SK-N-SH (cell line): ENCODE results near the gene MGAT1. TPM values are rescaled to one million over a fixed set of nuclear protein-coding genes. Genes with fewer than 3 reads are reported as not detected.

Source experiments
- CTCF ChIA-PET: fragments of 300-600, 350-600 bp; formaldehyde crosslinking; extraction: SDS; loops from one replicate; lab custom pipeline; 2021; lab: Yijun Ruan, JAX
- POLR2A ChIA-PET: fragments of 350-600 bp; sonication (Branson Sonifier 250); formaldehyde crosslinking; extraction: SDS; loops from one replicate; lab custom pipeline; 2020; ENCODE audit warnings: antibody characterized with exemption, inconsistent platforms; lab: Yijun Ruan, JAX
- DNase-seq: peaks from one replicate; pipeline ENCODE4 v3.0.0; 2012
- H2AFZ ChIP-seq: fragments of 200-600 bp; sonication (generic); 2 replicates; pipeline ENCODE4 v1.8.1; 2016; ENCODE audit warnings: antibody characterized with exemption, mild to moderate bottlenecking, low read depth
- H3F3A ChIP-seq: fragments of 200-600 bp; sonication (generic); replicated peaks from 2 replicates; pipeline ENCODE3; 2016; ENCODE audit warnings: antibody characterized with exemption, mild to moderate bottlenecking; ENCODE audit not compliant: insufficient read depth
- H3K27ac ChIP-seq, 2 experiments: fragments of 200-500 bp in 1 of 2; fragments of 200-600 bp in 1 of 2; sonication (Bioruptor generic) in 1 of 2; sonication (generic), shearing (Covaris generic) in 1 of 2; 2 replicates each; pipeline versions ENCODE4 v1.5.1 to v1.6.1; 2014 to 2016; ENCODE audit warnings: low read depth in 2 of 2, inconsistent platforms in 1 of 2, low read length in 1 of 2, mild to moderate bottlenecking in 1 of 2, mixed read lengths in 1 of 2
- H3K27me3 ChIP-seq: fragments of 200-600 bp; sonication (generic), shearing (Covaris generic); 2 replicates; pipeline ENCODE4 v1.6.1; 2016; ENCODE audit warnings: mixed run types; ENCODE audit not compliant: insufficient read depth
- H3K36me3 ChIP-seq, 2 experiments: fragments of 200-500 bp in 1 of 2; fragments of 200-600 bp in 1 of 2; sonication (Bioruptor generic) in 1 of 2; sonication (generic) in 1 of 2; replicated peaks in 1 of 2; 2 replicates each; pipeline versions ENCODE3 to v1.5.1; 2014 to 2016; ENCODE audit warnings: low read length in 1 of 2, mild to moderate bottlenecking in 1 of 2; ENCODE audit not compliant: insufficient read depth in 2 of 2, control insufficient read depth in 1 of 2
- H3K4me1 ChIP-seq, 2 experiments: fragments of 200-500 bp in 1 of 2; fragments of 200-600 bp in 1 of 2; sonication (Bioruptor generic) in 1 of 2; sonication (generic), shearing (Covaris generic) in 1 of 2; 2 replicates each; pipeline versions ENCODE4 v1.5.1 to v1.6.1; 2014 to 2016; ENCODE audit warnings: low read depth in 1 of 2, low read length in 1 of 2, mixed run types in 1 of 2; ENCODE audit not compliant: insufficient read depth in 2 of 2, control insufficient read depth in 1 of 2
- H3K4me2 ChIP-seq: fragments of 200-600 bp; sonication (generic), shearing (Covaris generic); 2 replicates; pipeline ENCODE4 v1.6.1; 2017; ENCODE audit warnings: mixed run types
- H3K4me3 ChIP-seq, 2 experiments: fragments of 200-500 bp in 1 of 2; fragments of 200-600 bp in 1 of 2; sonication (Bioruptor generic) in 1 of 2; sonication (generic), shearing (Covaris generic) in 1 of 2; 2 replicates each; pipeline versions ENCODE4 v1.5.1 to v1.8.1; 2014 to 2016; ENCODE audit warnings: low read depth in 2 of 2, inconsistent platforms in 1 of 2, low read length in 1 of 2, mild to moderate bottlenecking in 1 of 2, mixed read lengths in 1 of 2, moderate library complexity in 1 of 2
- H3K79me2 ChIP-seq: fragments of 200-600 bp; sonication (generic); 2 replicates; pipeline ENCODE4 v1.8.1; 2017; ENCODE audit warnings: mild to moderate bottlenecking; ENCODE audit not compliant: insufficient read depth
- H3K9ac ChIP-seq: fragments of 200-600 bp; sonication (generic); 2 replicates; pipeline ENCODE4 v1.6.1; 2017; ENCODE audit warnings: mixed run types
- H3K9me2 ChIP-seq: fragments of 200-600 bp; sonication (generic); 2 replicates; pipeline ENCODE4 v1.6.1; 2017; ENCODE audit warnings: mixed run types
- H3K9me3 ChIP-seq: fragments of 200-600 bp; sonication (generic); 2 replicates; pipeline ENCODE4 v1.6.1; 2017; ENCODE audit warnings: mixed run types, mild to moderate bottlenecking, moderate library complexity
- H4K20me1 ChIP-seq: fragments of 200-600 bp; sonication (generic); 2 replicates; pipeline ENCODE4 v1.6.1; 2017; ENCODE audit warnings: mild to moderate bottlenecking, mixed run types; ENCODE audit not compliant: insufficient read depth
- CHD2 ChIP-seq: fragments of 150-350 bp; IDR thresholded peaks from 2 replicates; pipeline ENCODE4 v1.6.1; 2018; ENCODE audit warnings: low read length; ENCODE audit not compliant: partially characterized antibody
- EZH2phosphoT487 ChIP-seq: fragments of 200-600 bp; sonication (generic); IDR thresholded peaks from 2 replicates; pipeline ENCODE4 v1.6.1; 2017; ENCODE audit warnings: low read depth, mixed run types, mild to moderate bottlenecking, antibody characterized with exemption, moderate library complexity, borderline replicate concordance
- GATA2 ChIP-seq: sonication (generic); formaldehyde crosslinking; IDR thresholded peaks from 2 replicates; pipeline ENCODE4 v1.5.0; 2020; ENCODE audit warnings: mild to moderate bottlenecking, missing genetic modification reagents
- MEF2A ChIP-seq: IDR thresholded peaks from 2 replicates; pipeline ENCODE4 v1.4.0; 2012; ENCODE audit warnings: low read depth, borderline replicate concordance
- MXI1 ChIP-seq: IDR thresholded peaks from 2 replicates; pipeline ENCODE4 v1.6.1; 2012; ENCODE audit warnings: mild to moderate bottlenecking, low read depth, low read length, improper control_type of control experiment
- NFIC ChIP-seq: IDR thresholded peaks from 2 replicates; pipeline ENCODE4 v1.4.0; 2012; ENCODE audit warnings: borderline replicate concordance
- NRF1 ChIP-seq: IDR thresholded peaks from 2 replicates; pipeline ENCODE4 v1.6.1; 2012; ENCODE audit warnings: low read depth, mild to moderate bottlenecking, low read length
- POLR2AphosphoS5 ChIP-seq: IDR thresholded peaks from 2 replicates; pipeline ENCODE4 v1.6.1; 2012; ENCODE audit warnings: low read depth, low read length
- RAD21 ChIP-seq: IDR thresholded peaks from 2 replicates; pipeline ENCODE4 v1.6.1; 2012; ENCODE audit warnings: mild to moderate bottlenecking, low read length
- TAF1 ChIP-seq: IDR thresholded peaks from 2 replicates; pipeline ENCODE4 v1.6.1; 2012; ENCODE audit warnings: low read depth, mild to moderate bottlenecking, low read length, moderate library complexity, borderline replicate concordance
- YY1 ChIP-seq: IDR thresholded peaks from 2 replicates; pipeline ENCODE4 v1.4.0; 2012; ENCODE audit warnings: low read depth, mild to moderate bottlenecking
- WGBS: methylation state at CpG from one replicate; pipeline ENCODE4 v1.1.6; 2017; ENCODE audit warnings: low lambda C conversion rate; 5-methylcytosine and 5-hydroxymethylcytosine counted together
- polyA plus RNA-seq, 3 experiments: library from polyadenylated mRNA; depleted of rRNA; stranded (reverse); fragments of >200 nt; gene quantifications; 2 replicates each; pipeline ENCODE4 v1.2.3, GENCODE V29; 2012
- TF ChIP-seq, protein P1 (sequence below): IDR thresholded peaks from 2 replicates; pipeline ENCODE4 v1.4.0; 2012; ENCODE audit warnings: low read depth, borderline replicate concordance
- TF ChIP-seq, protein P2 (sequence below): fragments of 200-600 bp; sonication (generic); IDR thresholded peaks from 2 replicates; pipeline ENCODE4 v1.6.1; 2017; ENCODE audit warnings: antibody characterized with exemption, mild to moderate bottlenecking, moderate library complexity
- TF ChIP-seq, protein P3 (sequence below): fragments of 150-350 bp; IDR thresholded peaks from 2 replicates; pipeline ENCODE4 v1.6.1; 2017; ENCODE audit warnings: antibody characterized with exemption, low read length, low read depth, borderline replicate concordance
- TF ChIP-seq, protein P4 (sequence below): IDR thresholded peaks from 2 replicates; pipeline ENCODE4 v1.6.1; 2012; ENCODE audit warnings: mild to moderate bottlenecking, low read depth, low read length, moderate library complexity
- TF ChIP-seq, protein P5 (sequence below): IDR thresholded peaks from 2 replicates; pipeline ENCODE4 v1.4.0; 2012; ENCODE audit warnings: low read depth

The MGAT1 gene
- polyA plus RNA-seq, 1 of the 3 experiments (the other 2 are of a cell fraction): 47.3 TPM

DNA sequence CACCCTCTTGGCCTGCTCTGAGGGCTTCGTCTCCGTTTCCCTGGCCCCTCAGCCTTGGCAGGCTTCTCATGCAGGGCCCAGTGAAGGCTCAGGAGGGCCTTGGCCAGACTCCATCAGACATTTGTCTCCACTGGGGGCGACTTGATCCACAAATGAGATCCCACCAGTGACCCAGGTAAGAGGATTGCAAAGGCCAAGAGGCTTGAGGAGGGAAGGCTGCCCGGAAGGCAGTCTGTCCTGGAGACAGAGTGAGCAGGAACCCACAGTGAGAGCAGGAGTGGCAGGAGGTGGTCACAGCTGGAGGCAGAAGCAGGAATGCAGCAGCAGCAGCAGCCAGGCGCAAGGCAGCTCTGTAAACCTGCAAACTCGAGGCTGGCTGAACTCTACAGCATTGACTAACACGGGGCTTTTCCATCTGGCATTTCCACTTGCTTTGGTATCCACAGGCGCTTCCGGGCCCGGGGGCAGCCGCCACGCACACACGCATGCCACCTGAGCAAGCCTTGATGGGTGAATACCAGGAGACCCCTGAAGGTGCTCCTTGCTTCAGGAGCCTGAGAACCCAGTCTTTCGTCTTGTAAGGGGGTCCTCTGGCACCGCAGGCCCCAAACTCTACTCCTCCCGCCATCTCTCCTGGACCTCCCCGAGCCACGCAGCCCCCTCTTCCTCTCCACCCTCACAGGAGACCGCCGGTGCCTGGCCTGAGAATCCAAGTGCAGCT lies 14.7 kb downstream of the MGAT1 start:
- Histone ChIP-seq H3K9me2 (no peaks in the 10 kb centered on the region), H2AFZ (no peak overlapping the region), H3F3A (peaks cover 23% of the 10 kb centered on the region), H4K20me1 (peaks cover 20% of the 10 kb centered on the region), H3K27ac (no peak overlapping the region), H3K36me3 (peaks cover 13 to 19% of the 10 kb centered on the region in 2 experiments), H3K4me2 (no peak overlapping the region), H3K9me3 (no peaks in the 10 kb centered on the region), H3K4me3 (no peak overlapping the region), H3K9ac (no peak overlapping the region)
- no peak for DNase-seq
- CTCF ChIA-PET: no interaction called here
- no peak for TF ChIP-seq NRF1
- TF ChIP-seq, protein P1, sequence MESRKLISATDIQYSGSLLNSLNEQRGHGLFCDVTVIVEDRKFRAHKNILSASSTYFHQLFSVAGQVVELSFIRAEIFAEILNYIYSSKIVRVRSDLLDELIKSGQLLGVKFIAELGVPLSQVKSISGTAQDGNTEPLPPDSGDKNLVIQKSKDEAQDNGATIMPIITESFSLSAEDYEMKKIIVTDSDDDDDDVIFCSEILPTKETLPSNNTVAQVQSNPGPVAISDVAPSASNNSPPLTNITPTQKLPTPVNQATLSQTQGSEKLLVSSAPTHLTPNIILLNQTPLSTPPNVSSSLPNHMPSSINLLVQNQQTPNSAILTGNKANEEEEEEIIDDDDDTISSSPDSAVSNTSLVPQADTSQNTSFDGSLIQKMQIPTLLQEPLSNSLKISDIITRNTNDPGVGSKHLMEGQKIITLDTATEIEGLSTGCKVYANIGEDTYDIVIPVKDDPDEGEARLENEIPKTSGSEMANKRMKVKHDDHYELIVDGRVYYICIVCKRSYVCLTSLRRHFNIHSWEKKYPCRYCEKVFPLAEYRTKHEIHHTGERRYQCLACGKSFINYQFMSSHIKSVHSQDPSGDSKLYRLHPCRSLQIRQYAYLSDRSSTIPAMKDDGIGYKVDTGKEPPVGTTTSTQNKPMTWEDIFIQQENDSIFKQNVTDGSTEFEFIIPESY: no peak
- no peak for TF ChIP-seq GATA2 (CRISPR knock-in tag)
- TF ChIP-seq, protein P2, sequence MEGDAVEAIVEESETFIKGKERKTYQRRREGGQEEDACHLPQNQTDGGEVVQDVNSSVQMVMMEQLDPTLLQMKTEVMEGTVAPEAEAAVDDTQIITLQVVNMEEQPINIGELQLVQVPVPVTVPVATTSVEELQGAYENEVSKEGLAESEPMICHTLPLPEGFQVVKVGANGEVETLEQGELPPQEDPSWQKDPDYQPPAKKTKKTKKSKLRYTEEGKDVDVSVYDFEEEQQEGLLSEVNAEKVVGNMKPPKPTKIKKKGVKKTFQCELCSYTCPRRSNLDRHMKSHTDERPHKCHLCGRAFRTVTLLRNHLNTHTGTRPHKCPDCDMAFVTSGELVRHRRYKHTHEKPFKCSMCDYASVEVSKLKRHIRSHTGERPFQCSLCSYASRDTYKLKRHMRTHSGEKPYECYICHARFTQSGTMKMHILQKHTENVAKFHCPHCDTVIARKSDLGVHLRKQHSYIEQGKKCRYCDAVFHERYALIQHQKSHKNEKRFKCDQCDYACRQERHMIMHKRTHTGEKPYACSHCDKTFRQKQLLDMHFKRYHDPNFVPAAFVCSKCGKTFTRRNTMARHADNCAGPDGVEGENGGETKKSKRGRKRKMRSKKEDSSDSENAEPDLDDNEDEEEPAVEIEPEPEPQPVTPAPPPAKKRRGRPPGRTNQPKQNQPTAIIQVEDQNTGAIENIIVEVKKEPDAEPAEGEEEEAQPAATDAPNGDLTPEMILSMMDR: no peak
- TF ChIP-seq CHD2: no peak
- TF ChIP-seq, protein P3, sequence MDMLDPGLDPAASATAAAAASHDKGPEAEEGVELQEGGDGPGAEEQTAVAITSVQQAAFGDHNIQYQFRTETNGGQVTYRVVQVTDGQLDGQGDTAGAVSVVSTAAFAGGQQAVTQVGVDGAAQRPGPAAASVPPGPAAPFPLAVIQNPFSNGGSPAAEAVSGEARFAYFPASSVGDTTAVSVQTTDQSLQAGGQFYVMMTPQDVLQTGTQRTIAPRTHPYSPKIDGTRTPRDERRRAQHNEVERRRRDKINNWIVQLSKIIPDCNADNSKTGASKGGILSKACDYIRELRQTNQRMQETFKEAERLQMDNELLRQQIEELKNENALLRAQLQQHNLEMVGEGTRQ: no peak
- TF ChIP-seq EZH2phosphoT487: no peak
- TF ChIP-seq POLR2AphosphoS5: no peak
- TF ChIP-seq MEF2A: no peak
- no peak for TF ChIP-seq NFIC
- TF ChIP-seq, protein P4, sequence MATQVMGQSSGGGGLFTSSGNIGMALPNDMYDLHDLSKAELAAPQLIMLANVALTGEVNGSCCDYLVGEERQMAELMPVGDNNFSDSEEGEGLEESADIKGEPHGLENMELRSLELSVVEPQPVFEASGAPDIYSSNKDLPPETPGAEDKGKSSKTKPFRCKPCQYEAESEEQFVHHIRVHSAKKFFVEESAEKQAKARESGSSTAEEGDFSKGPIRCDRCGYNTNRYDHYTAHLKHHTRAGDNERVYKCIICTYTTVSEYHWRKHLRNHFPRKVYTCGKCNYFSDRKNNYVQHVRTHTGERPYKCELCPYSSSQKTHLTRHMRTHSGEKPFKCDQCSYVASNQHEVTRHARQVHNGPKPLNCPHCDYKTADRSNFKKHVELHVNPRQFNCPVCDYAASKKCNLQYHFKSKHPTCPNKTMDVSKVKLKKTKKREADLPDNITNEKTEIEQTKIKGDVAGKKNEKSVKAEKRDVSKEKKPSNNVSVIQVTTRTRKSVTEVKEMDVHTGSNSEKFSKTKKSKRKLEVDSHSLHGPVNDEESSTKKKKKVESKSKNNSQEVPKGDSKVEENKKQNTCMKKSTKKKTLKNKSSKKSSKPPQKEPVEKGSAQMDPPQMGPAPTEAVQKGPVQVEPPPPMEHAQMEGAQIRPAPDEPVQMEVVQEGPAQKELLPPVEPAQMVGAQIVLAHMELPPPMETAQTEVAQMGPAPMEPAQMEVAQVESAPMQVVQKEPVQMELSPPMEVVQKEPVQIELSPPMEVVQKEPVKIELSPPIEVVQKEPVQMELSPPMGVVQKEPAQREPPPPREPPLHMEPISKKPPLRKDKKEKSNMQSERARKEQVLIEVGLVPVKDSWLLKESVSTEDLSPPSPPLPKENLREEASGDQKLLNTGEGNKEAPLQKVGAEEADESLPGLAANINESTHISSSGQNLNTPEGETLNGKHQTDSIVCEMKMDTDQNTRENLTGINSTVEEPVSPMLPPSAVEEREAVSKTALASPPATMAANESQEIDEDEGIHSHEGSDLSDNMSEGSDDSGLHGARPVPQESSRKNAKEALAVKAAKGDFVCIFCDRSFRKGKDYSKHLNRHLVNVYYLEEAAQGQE: no peak
- no peak for TF ChIP-seq YY1
- TF ChIP-seq, protein P5, sequence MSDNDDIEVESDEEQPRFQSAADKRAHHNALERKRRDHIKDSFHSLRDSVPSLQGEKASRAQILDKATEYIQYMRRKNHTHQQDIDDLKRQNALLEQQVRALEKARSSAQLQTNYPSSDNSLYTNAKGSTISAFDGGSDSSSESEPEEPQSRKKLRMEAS: no peak
- TF ChIP-seq RAD21: no peak
- TF ChIP-seq MXI1: no peak
- no peak for TF ChIP-seq TAF1
- TF ChIP-seq, all 33 proteins: peak for 0
- Histone ChIP-seq H3K4me1 (peaks cover 2 to 14% of the 10 kb centered on the region in 2 experiments; a peak in 3 of 4 replicates), H3K79me2 (peaks cover 23% of the 10 kb centered on the region; the same call in 1 of the 2 replicates), H3K27me3 (no peaks in the 10 kb centered on the region)
- POLR2A ChIA-PET: no interaction called here
- 94% methylated on average over 15 of the region's 20 CpGs for WGBS
